Cardiac fibroblast (primary cell): ENCODE data around the gene OR5K4.

Experiments
- DNase-seq, 2 donors: peaks; one replicate each; pipeline versions ENCODE4 v3.0.0 to v3.0.0-alpha.2; 2010; ENCODE audit warnings: low read depth in 2 of 2
- H3K4me3 ChIP-seq, 2 donors: replicated peaks in 1 of 2; 1 replicate in 1 of 2; 2 replicates in 1 of 2; pipeline ENCODE4 v1.5.1; 2011; ENCODE audit warnings: low read depth in 2 of 2, low read length in 2 of 2, mild to moderate bottlenecking in 2 of 2, moderate library complexity in 1 of 2
- TF ChIP-seq, protein P1 (sequence below): IDR thresholded peaks from one replicate; pipeline ENCODE4 v1.5.1; 2011; ENCODE audit warnings: low read depth, mild to moderate bottlenecking, low read length, inconsistent platforms

The OR5K4 gene

DNA sequence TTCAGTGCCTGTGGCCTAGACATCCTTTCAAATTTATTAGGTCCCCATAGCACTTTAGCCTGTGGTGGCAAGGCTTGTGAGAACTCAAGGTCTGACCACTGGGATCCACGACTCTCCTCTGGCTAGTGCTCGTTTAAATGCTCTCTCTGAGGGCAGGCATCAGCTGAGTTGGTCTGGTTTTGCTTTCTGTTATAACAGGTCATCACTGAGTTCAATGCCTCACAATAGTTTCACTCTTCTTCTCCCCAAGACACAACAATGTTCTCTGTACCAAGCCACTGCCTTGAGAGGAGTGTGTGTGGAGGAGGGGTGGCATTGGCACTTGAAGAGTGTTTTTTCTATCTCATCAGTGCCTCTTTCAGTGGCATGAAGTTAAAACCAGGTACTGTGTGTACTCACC lies 7.6 kb downstream of the OR5K4 start:
- H3K4me3 ChIP-seq: no peak overlapping the region
- TF ChIP-seq, protein P1, sequence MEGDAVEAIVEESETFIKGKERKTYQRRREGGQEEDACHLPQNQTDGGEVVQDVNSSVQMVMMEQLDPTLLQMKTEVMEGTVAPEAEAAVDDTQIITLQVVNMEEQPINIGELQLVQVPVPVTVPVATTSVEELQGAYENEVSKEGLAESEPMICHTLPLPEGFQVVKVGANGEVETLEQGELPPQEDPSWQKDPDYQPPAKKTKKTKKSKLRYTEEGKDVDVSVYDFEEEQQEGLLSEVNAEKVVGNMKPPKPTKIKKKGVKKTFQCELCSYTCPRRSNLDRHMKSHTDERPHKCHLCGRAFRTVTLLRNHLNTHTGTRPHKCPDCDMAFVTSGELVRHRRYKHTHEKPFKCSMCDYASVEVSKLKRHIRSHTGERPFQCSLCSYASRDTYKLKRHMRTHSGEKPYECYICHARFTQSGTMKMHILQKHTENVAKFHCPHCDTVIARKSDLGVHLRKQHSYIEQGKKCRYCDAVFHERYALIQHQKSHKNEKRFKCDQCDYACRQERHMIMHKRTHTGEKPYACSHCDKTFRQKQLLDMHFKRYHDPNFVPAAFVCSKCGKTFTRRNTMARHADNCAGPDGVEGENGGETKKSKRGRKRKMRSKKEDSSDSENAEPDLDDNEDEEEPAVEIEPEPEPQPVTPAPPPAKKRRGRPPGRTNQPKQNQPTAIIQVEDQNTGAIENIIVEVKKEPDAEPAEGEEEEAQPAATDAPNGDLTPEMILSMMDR: no peak
- no peak for DNase-seq

DNA sequence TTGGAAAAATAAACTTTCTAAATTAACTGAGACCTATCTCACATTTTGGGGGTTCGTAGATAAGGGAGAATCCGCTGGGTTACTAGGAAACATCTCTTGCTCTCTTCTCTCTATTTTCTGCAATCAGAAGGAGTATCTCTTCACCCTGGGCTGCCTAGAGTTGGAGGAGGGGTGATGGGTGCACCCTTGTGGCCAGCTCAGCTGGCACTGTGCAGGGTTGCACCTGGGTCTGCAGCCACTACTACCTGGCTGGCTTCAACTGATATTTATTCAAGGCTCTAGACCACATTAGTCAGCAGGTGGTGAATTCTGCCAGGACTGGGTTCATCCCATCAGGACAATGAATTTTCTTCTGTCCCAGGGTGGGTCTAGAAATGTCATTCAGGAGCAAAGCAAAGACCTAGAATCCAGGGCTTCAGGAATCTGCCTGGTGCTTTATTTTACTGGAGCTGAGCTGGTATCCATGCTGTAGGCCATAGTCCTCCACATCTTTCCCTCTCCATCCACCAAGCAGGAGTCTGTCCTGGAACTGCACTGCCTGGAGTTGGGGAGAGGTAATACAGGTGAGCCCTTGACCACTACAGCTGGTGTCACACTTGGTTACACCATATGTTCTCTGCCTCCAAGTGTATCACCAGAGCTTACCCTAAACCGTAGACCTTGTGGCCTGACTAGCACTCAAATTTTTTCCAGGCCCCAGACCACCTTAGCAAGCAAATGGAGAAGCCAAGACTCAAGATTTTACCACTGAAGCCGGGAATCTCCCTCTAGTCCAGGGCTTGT lies 14.0 kb downstream of the OR5K4 start:
- no peak for DNase-seq
- TF ChIP-seq, protein P1: no peak
- no peak overlapping the region for H3K4me3 ChIP-seq

DNA sequence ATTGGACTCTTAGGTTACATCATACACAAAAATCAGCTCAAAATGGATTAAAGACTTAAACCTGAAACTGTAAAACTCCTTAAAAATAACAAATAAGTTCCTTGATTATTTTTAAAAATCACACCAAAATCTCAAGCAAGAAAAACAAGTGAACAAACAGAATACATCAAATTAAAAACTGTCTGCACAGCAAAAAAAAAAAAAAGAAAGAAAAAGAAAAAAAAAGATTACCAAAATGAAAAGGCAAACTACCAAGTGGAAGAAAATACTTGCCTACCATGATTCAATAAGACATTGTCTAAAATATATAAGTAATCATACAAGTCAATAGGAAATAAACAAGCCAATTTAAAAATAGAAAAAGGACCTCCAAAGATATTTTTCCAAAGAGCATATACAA lies 17.5 kb downstream of the OR5K4 start:
- no peak overlapping the region for H3K4me3 ChIP-seq
- TF ChIP-seq, protein P1: no peak
- no peak for DNase-seq

DNA sequence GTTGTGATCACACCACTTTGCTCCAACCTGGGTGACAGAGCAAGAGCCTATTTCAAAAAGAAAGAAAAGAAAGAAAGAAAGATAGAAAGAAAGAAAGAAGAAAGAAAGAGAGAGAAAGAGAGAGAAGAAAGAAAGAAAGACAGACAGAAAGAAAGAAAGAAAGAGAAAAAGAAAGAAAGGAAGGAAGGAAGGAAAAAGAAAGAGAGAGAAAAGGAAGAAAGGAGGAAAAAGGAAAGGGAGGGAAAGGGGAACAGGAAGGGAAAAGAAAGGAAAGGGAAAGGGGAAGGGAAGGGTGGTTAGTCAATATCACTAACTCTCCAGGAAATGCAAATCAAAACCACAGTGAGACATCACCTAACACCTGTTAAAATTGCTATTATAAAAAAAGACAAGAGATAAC lies 18.2 kb downstream of the OR5K4 start:
- H3K4me3 ChIP-seq: no peak overlapping the region
- TF ChIP-seq, protein P1: no peak
- no peak for DNase-seq

DNA sequence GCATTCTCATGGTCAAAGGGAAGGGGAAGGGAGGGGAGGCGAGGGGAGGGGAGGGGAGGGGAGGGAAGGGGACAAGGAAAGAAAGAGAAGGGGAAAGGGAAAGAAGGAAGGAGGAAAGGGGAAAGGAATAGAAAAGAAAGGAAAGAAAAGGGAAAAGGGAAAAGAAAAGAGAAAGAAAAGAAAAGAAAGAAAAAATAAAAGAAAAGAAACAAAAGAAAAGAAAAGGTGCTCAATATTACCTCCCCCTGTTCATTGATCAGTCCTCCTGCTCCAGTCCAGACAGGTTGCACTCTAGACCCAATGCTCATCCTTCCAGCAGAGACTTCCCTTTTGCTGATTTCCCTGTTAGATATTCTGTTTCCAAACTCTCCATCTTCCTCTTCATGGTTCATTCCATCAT lies 18.8 kb downstream of the OR5K4 start:
- DNase-seq: no peak
- no peak overlapping the region for H3K4me3 ChIP-seq
- TF ChIP-seq, protein P1: no peak

DNA sequence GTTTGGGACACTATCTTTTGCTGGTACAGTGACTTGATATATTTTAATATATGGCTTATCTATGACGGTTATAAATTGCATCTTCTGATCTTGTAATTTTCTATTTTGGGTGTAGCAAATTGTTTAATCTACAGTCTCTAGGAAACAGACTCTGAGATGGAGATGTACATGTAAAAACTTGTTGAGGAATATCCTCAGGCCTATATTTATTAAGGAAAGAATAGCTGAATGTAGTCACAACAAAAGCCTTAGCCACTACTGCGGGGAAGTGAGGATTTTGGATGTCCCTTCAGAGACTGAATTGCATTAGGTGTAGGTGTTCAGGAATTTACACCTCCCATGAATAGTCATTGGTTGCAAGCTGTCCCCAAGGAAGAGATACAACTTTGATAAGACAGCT lies 23.0 kb downstream of the OR5K4 start:
- TF ChIP-seq, protein P1: no peak
- no peak overlapping the region for H3K4me3 ChIP-seq
- DNase-seq: no peak

DNA sequence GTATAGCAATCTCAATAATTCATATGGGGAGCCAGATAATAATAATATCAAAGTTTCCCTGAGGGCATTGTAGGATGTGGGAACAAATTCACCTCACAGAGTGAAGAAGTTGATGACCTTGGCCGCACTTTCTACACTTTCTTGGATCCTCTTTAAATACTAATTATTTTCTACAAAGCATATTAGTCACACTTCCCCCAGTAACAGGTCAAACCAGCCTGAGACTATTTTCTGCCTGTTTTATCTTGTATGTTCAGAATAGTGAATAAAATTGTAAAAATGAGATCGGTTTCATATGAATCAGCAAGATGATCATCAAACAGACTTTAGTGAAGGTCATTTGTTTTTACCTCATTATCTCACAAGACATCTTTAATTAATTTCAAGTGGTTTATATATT lies 34.5 kb downstream of the OR5K4 start:
- TF ChIP-seq, protein P1: no peak

More for the DNA sequence above, 34.5 kb downstream of the OR5K4 start:
- DNase-seq: no peak
- no peak overlapping the region for H3K4me3 ChIP-seq
